GM19193 (cell line): ENCODE measurements around the gene IL25.

Experiments
- POLR2A ChIP-seq: IDR thresholded peaks from 4 replicates; pipeline ENCODE4 v1.6.1; 2011; ENCODE audit not compliant: insufficient read depth, insufficient read length; ENCODE audit errors: extremely low read depth

Gene IL25

GRCh38 chr14:23379366-23380196 lies 7.0 kb downstream of the IL25 start:
- TF ChIP-seq POLR2A = no peak

GRCh38 chr14:23380197-23380914 lies 7.7 kb downstream of the IL25 start:
- TF ChIP-seq POLR2A = no peak

- TF ChIP-seq POLR2A = no peak
Observed at GRCh38 chr14:23380976-23381375, 8.4 kb downstream of the IL25 start.

GRCh38 chr14:23381871-23382270 lies 9.3 kb downstream of the IL25 start:
- TF ChIP-seq POLR2A = no peak

- TF ChIP-seq POLR2A = no peak
Observed at GRCh38 chr14:23382276-23382675, 9.7 kb downstream of the IL25 start.

- TF ChIP-seq POLR2A = no peak
Observed at GRCh38 chr14:23382731-23383440, 10.3 kb downstream of the IL25 start.

- TF ChIP-seq POLR2A = no peak
Observed at GRCh38 chr14:23384364-23385080, 11.9 kb downstream of the IL25 start.

GRCh38 chr14:23385244-23385641 lies 12.6 kb downstream of the IL25 start:
- no peak for TF ChIP-seq POLR2A

- TF ChIP-seq POLR2A = no peak
Observed at GRCh38 chr14:23385642-23386265, 13.1 kb downstream of the IL25 start.

GRCh38 chr14:23386999-23387398 lies 14.4 kb downstream of the IL25 start:
- TF ChIP-seq POLR2A = no peak

GRCh38 chr14:23387916-23388882 lies 15.6 kb downstream of the IL25 start:
- no peak for TF ChIP-seq POLR2A

- TF ChIP-seq POLR2A = no peak
Observed at GRCh38 chr14:23388996-23389395, 16.4 kb downstream of the IL25 start.

GRCh38 chr14:23389396-23389795 lies 16.8 kb downstream of the IL25 start:
- no peak for TF ChIP-seq POLR2A
